Fibroblast of mammary gland (primary cell): ENCODE data around the gene ANGPTL4.

Source experiments
- DNase-seq: peaks from one replicate; pipeline ENCODE4 v3.0.0-alpha.2; 2010; ENCODE audit warnings: low read depth
- H3K4me3 ChIP-seq: 2 replicates; pipeline ENCODE4 v1.5.1; 2011; ENCODE audit warnings: low read depth, mild to moderate bottlenecking, low read length, moderate library complexity; ENCODE audit not compliant: control insufficient read depth
- CTCF ChIP-seq: conservative IDR thresholded peaks from 2 replicates; pipeline ENCODE4 v1.5.1; 2011; ENCODE audit warnings: low read depth, low read length, inconsistent platforms; ENCODE audit not compliant: control insufficient read depth, insufficient read depth

Gene ANGPTL4

GRCh38 chr19:8329996-8330395, 34.0 kb upstream of the ANGPTL4 start:
- TF ChIP-seq CTCF: no peak
- no peak for DNase-seq
- no peak overlapping the region for H3K4me3 ChIP-seq

GRCh38 chr19:8331263-8331845, 32.6 kb upstream of the ANGPTL4 start:
- DNase-seq: no peak
- TF ChIP-seq CTCF: no peak
- no peak overlapping the region for H3K4me3 ChIP-seq

- H3K4me3 ChIP-seq: no peak overlapping the region
- TF ChIP-seq CTCF: no peak
- DNase-seq: no peak
Observed at GRCh38 chr19:8332976-8333766, 30.8 kb upstream of the ANGPTL4 start.

- DNase-seq: no peak
- TF ChIP-seq CTCF: no peak
- H3K4me3 ChIP-seq: no peak overlapping the region
Observed at GRCh38 chr19:8333767-8334457, 30.0 kb upstream of the ANGPTL4 start.

DNA sequence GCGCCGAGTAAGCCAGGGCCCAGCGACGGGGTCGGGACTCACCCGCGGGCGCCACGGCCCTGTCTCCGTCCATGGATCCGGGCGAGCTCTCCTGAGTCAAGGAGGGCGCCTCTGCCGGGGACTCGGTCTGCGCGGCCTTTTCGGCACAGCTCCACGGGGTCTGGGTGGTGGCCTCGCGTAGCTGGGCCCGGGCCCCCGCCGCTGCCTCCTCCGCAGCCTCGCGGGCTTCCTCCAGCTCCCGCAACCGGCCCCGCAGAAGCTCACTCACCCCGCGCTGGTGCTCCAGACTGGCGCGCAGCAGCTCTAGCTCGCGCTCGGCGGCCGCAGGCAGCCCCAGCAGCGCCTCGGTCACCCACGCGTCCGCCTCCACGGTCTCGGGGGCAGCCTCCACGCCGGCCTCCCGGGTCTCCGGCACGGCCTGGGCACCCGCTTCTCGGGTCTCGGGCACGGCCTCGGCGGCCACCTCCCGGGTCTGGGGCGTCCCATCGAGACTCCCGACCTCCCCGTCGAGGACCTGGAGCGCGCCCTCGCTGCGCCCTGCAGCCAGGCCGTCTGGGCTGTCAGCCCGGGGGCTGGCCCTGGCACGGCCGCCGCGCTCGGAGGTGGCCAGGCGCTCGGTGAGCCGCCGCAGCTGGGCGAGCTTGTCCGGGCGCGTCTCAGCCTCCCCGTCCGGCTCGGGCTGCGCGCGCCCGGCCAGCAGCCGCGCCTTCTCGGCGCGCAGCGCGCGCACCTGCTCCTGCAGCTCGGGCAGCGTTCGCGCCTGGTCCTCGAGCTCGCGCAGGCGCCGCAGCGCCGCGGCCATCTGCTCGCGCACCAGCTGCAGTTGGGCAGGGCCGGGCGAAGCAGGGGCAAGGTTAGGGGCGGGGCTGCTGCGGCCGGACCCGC, 29.3 kb upstream of the ANGPTL4 start:
- TF ChIP-seq CTCF: no peak
- no peak overlapping the region for H3K4me3 ChIP-seq
- peak; percentile 62 for DNase-seq
